HCT116 (cell line): ENCODE data around the gene MALRD1.

Experiments
- CEBPB ChIP-seq: IDR thresholded peaks from 2 replicates; pipeline ENCODE4 v1.6.1; 2012; ENCODE audit warnings: low read depth
- CTCF ChIP-seq, 3 experiments: fragments of 200-600 bp in 1 of 3; sonication (generic) in 1 of 3; IDR thresholded peaks in 2 of 3; conservative IDR thresholded peaks in 1 of 3; 2 replicates each; pipeline ENCODE4 v1.5.1; 2012 to 2017; ENCODE audit warnings: low read depth in 2 of 3, low read length in 2 of 3, antibody characterized with exemption in 1 of 3, borderline replicate concordance in 1 of 3, control low read depth in 1 of 3, mild to moderate bottlenecking in 1 of 3, mixed read lengths in 1 of 3, mixed run types in 1 of 3, moderate library complexity in 1 of 3; ENCODE audit not compliant: insufficient read depth in 1 of 3
- EZH2 ChIP-seq: fragments of 200-600 bp; sonication (generic); IDR thresholded peaks from 2 replicates; pipeline ENCODE4 v1.6.1; 2017; ENCODE audit warnings: antibody characterized with exemption, mixed run types
- POLR2A ChIP-seq: IDR thresholded peaks from 2 replicates; pipeline ENCODE4 v1.7.0; 2011; ENCODE audit warnings: borderline replicate concordance; ENCODE audit not compliant: insufficient read depth, insufficient read length; ENCODE audit errors: extremely low read depth
- POLR2AphosphoS5 ChIP-seq: IDR thresholded peaks from 2 replicates; pipeline ENCODE4 v1.6.1; 2011; ENCODE audit warnings: mild to moderate bottlenecking, low read depth, low read length, moderate library complexity
- RAD21 ChIP-seq: IDR thresholded peaks from 2 replicates; pipeline ENCODE4 v1.6.1; 2012; ENCODE audit warnings: low read depth, mild to moderate bottlenecking

- no peak for TF ChIP-seq POLR2A
- TF ChIP-seq CTCF (IDR thresholded peaks at IDR 0.05 in 2 of 3, conservative IDR thresholded peaks at IDR 0.05 in 1 of 3; ENCODE audit: borderline replicate concordance in 1 of 3, insufficient read depth in 1 of 3, low read depth in 2 of 3, low read length in 2 of 3) = no peak
- no peak for TF ChIP-seq EZH2
- no peak for TF ChIP-seq POLR2AphosphoS5
- TF ChIP-seq CEBPB = no peak
- no peak for TF ChIP-seq RAD21
Observed at GRCh38 chr10:19133992-19134391, 85.4 kb downstream of the MALRD1 start.
